NB4 (cell line): ENCODE data around the gene ITGA1.
"Not testable (repeated sequence)": the region's sequence is repeated elsewhere in the genome, so short reads cannot be mapped to it uniquely, and the experiment has no call there.

Experiments
- DNase-seq: peaks from one replicate; pipeline ENCODE4 v3.0.0; 2010; ENCODE audit warnings: low read depth
- H3K4me3 ChIP-seq: one replicate; pipeline ENCODE4 v1.5.1; 2011; ENCODE audit warnings: mild to moderate bottlenecking, low read depth, low read length, moderate library complexity
- MYC ChIP-seq: IDR thresholded peaks from 2 replicates; pipeline ENCODE4 v1.6.1; 2011; ENCODE audit warnings: low read depth, low read length
- POLR2A ChIP-seq: IDR thresholded peaks from 2 replicates; pipeline ENCODE4 v1.6.1; 2011; ENCODE audit warnings: mild to moderate bottlenecking; ENCODE audit not compliant: insufficient read length; ENCODE audit errors: extremely low read depth
- TF ChIP-seq, protein P1 (sequence below): IDR thresholded peaks from one replicate; pipeline ENCODE4 v1.5.1; 2012; ENCODE audit warnings: low read depth, low read length
- TF ChIP-seq, protein P2 (sequence below): IDR thresholded peaks from 2 replicates; pipeline ENCODE4 v1.6.1; 2011; ENCODE audit warnings: low read depth, low read length

ITGA1 gene

DNA sequence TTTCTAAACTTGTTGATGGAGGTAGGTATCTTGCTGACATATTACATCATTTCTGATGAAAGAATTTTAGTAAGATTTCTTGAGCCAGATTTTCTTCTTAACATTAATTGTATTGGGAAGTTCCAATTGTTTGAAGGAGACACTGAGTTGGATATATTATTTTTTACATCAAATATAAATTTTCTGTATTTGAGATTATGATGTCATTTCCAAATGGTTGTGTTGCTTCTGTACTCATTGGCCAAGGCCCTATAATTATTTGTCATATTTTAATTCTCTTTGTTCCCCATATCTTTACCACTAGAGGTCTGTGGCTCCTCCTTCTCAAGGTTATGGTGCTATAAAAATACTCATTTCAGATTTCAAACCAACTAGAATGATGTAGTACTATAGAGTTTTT is 53.4 kb downstream of the ITGA1 start:
- no peak overlapping the region for H3K4me3 ChIP-seq
- DNase-seq: no peak
- TF ChIP-seq MYC (no peak), POLR2A (no peak)
- TF ChIP-seq, protein P1, sequence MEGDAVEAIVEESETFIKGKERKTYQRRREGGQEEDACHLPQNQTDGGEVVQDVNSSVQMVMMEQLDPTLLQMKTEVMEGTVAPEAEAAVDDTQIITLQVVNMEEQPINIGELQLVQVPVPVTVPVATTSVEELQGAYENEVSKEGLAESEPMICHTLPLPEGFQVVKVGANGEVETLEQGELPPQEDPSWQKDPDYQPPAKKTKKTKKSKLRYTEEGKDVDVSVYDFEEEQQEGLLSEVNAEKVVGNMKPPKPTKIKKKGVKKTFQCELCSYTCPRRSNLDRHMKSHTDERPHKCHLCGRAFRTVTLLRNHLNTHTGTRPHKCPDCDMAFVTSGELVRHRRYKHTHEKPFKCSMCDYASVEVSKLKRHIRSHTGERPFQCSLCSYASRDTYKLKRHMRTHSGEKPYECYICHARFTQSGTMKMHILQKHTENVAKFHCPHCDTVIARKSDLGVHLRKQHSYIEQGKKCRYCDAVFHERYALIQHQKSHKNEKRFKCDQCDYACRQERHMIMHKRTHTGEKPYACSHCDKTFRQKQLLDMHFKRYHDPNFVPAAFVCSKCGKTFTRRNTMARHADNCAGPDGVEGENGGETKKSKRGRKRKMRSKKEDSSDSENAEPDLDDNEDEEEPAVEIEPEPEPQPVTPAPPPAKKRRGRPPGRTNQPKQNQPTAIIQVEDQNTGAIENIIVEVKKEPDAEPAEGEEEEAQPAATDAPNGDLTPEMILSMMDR: no peak
- TF ChIP-seq, protein P2, sequence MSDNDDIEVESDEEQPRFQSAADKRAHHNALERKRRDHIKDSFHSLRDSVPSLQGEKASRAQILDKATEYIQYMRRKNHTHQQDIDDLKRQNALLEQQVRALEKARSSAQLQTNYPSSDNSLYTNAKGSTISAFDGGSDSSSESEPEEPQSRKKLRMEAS: no peak

DNA sequence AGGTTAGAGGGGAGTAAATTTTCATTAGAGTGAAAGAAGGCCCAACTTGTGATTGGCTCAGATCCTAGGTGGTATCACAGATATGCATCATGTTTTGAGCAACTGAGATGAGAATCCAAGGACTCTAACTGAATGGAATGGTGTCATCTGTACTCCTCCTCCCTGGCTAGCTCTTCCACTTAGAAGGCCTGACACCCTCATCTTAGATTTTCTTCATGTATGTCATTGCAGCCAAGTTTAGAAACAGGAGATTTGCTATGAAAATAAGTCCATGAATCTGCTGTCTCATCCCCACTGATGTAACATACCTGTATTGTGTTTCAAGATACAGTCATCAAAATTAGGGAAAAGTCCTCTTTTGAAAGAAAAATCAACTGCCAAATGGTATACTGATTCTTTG is 54.4 kb downstream of the ITGA1 start:
- TF ChIP-seq MYC: no peak
- TF ChIP-seq, protein P2: no peak
- TF ChIP-seq, protein P1: no peak
- no peak for TF ChIP-seq POLR2A
- no peak overlapping the region for H3K4me3 ChIP-seq
- no peak for DNase-seq

DNA sequence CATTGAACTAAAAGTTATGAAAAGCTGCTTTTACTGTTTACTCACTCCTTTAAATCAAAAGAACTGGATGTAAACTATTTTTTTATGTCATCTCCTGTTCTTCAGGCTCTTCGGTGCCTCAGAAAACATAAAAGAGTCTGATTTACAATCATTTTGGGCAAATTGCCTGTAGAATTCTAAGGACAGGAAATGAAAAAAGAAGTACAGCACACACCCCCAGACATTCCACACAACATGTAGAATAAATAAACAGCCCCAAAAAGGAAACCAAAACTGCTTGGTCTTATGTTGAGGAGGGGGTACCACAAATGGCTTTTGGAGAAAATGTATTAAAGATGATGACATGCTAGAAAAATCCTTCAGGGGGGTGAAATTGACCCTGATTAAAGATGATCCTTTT is 57.2 kb downstream of the ITGA1 start:
- H3K4me3 ChIP-seq: no peak overlapping the region
- TF ChIP-seq, protein P2: no peak
- TF ChIP-seq MYC (no peak), POLR2A (no peak)
- TF ChIP-seq, protein P1: no peak
- no peak for DNase-seq

DNA sequence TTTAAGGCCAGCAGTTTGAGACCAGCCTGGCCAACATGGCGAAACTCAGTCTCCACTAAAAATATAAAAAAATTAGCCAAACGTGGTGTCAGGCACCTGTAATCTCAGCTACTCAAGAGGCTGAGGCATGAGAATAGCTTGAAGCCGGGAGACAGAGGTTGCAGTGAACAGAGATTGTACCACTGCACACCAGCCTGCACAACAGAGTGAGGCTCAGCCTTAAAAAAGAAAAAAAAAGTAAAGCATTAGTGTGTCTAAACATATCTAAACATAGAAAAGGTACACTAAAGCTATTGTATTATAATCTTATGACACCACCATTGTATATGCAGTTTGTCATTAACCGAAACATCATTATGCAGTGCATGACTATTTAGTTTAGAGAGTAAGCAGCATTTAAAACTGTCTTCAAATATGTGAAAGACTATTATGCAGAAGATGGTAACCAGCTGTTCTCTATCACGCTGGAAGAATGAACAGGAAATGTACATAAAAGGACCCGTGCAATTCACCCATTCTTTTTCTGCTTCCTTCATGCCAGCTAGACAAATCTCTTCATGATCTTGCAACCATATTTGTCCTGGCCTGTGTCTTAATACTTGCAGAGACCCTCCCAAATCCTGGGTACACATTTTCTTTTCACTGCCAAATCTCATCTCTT is 58.6 kb downstream of the ITGA1 start:
- no peak for DNase-seq
- H3K4me3 ChIP-seq: no peak overlapping the region

DNA sequence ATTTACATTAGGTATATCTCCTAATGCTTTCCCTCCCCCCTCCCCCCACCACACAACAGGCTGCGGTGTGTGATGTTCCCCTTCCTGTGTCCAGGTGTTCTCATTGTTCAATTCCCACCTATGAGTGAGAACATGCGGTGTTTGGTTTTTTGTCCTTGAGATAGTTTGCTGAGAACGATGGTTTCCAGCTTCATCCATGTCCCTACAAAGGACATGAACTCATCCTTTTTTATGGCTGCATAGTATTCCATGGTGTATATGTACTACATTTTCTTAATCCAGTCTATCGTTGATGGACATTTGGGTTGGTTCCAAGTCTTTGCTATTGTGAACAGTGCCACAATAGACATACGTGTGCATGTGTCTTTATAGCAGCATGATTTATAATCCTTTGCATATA is 61.0 kb downstream of the ITGA1 start:
- DNase-seq, H3K4me3 ChIP-seq: not testable (repeated sequence)

More for the DNA sequence above, 58.6 kb downstream of the ITGA1 start:
- TF ChIP-seq, protein P2: no peak
- TF ChIP-seq, protein P1: no peak
- TF ChIP-seq POLR2A (no peak), MYC (no peak)

DNA sequence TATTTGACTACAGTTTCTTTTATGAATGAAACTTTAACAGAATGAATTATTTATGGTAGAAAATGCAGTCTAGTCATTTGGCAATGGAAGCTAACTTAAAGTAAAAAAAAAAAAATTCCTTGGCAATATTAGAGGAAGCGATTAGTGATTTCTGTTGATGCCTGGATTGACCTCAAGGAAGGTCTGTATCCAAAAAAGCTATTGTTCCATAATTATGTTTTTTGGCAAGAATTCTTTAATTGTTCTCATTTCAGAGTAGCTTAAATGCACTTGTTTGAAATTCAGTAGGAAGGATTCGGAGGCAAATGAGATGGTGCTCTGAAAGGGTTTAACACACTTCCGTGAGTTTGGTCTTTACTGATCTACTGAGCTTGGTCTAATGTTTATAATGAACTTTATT is 61.8 kb downstream of the ITGA1 start:
- no peak for DNase-seq
- no peak overlapping the region for H3K4me3 ChIP-seq
- TF ChIP-seq POLR2A (no peak), MYC (no peak)
- TF ChIP-seq, protein P1: no peak
- TF ChIP-seq, protein P2: no peak
